Measurements from ENCODE around the gene PAPPA2. TPM values are rescaled to one million over a fixed set of nuclear protein-coding genes. Genes with fewer than 3 reads are reported as not detected.
"Not testable (repeated sequence)": the region's sequence is repeated elsewhere in the genome, so short reads cannot be mapped to it uniquely, and the experiment has no call there.

The PAPPA2 gene
- total RNA-seq, 1 donor from 2014 or later = not detected

DNA sequence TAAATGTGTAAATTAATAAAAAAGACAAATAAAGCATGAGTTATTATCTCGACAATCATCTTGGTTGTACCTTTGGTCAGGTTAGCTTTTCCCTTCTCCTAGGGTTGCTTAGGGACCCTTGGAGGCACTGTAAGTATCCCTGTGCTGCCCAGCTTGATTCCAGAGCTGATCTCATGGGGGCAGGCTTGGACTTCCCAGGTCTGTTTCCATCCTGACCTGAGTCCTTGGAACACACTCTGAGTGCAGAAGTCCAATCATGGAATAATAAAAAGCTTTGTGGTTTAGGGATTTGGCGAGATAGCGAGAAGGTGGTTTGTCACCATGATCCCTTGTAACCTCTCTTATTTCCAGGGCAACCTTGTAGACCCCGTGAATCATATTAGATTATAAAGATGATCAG, 18.7 kb upstream of the PAPPA2 start:
- Mint-ChIP-seq H3K36me3 (ENCODE audit: low read depth) (no peaks in the 10 kb centered on the region), H3K4me3 (no peak overlapping the region), H3K4me1 (no peaks in the 10 kb centered on the region), H3K27me3 (peaks cover 5% of the 10 kb centered on the region), H3K27ac (no peak overlapping the region), H3K9me3 (no peaks in the 10 kb centered on the region)
- ChIA-PET POLR2A (no interaction called here), CTCF (no interaction called here)
- intact Hi-C loops (cut with micrococcal nuclease) = no loop called here
- DNase-seq = no peak
- no peak for TF ChIP-seq CTCF (IDR thresholded peaks at IDR 0.05)
- ATAC-seq (ENCODE audit: low read depth) = no peak

GRCh38 chr1:176445402-176445801, 17.6 kb upstream of the PAPPA2 start:
- no peak for TF ChIP-seq CTCF (IDR thresholded peaks at IDR 0.05)
- Mint-ChIP-seq H3K4me3 (no peak overlapping the region), H3K4me1 (no peaks in the 10 kb centered on the region), H3K27me3 (peaks cover 5% of the 10 kb centered on the region), H3K9me3 (no peaks in the 10 kb centered on the region), H3K36me3 (ENCODE audit: low read depth) (no peaks in the 10 kb centered on the region), H3K27ac (no peak overlapping the region)
- ATAC-seq (ENCODE audit: low read depth) (no peak), DNase-seq (no peak)
- ChIA-PET CTCF (no interaction called here), POLR2A (no interaction called here)
- intact Hi-C loops (cut with micrococcal nuclease) = no loop called here

- CTCF ChIA-PET = no interaction called here
Measured at GRCh38 chr1:176448340-176448739, 14.6 kb upstream of the PAPPA2 start.

GRCh38 chr1:176450526-176450925, 12.4 kb upstream of the PAPPA2 start:
- DNase-seq (no peak), ATAC-seq (ENCODE audit: low read depth) (no peak)
- ChIA-PET CTCF (no interaction called here), POLR2A (no interaction called here)
- no peak for TF ChIP-seq CTCF (IDR thresholded peaks at IDR 0.05)
- Mint-ChIP-seq H3K27me3 (peaks cover 4% of the 10 kb centered on the region), H3K4me1 (no peaks in the 10 kb centered on the region), H3K4me3 (no peak overlapping the region), H3K36me3 (ENCODE audit: low read depth) (no peaks in the 10 kb centered on the region), H3K27ac (no peak overlapping the region), H3K9me3 (peaks cover 3% of the 10 kb centered on the region)
- intact Hi-C loops (cut with micrococcal nuclease) = no loop called here

More at GRCh38 chr1:176448340-176448739, 14.6 kb upstream of the PAPPA2 start:
- intact Hi-C loops (cut with micrococcal nuclease) = no loop called here
- POLR2A ChIA-PET = no interaction called here
- H3K9me3 Mint-ChIP-seq = peaks cover 3% of the 10 kb centered on the region
- H3K27me3 Mint-ChIP-seq = peaks cover 5% of the 10 kb centered on the region
- no peak for DNase-seq
- no peak overlapping the region for H3K27ac Mint-ChIP-seq
- H3K4me1 Mint-ChIP-seq = no peaks in the 10 kb centered on the region
- no peak overlapping the region for H3K4me3 Mint-ChIP-seq
- H3K36me3 Mint-ChIP-seq (ENCODE audit: low read depth) = no peaks in the 10 kb centered on the region
- ATAC-seq (ENCODE audit: low read depth) = no peak
- TF ChIP-seq CTCF (IDR thresholded peaks at IDR 0.05) = no peak

- H3K4me1 Mint-ChIP-seq; H3K9me3 Mint-ChIP-seq; DNase-seq; H3K4me3 Mint-ChIP-seq; POLR2A ChIA-PET; ATAC-seq (ENCODE audit: low read depth); intact Hi-C loops (cut with micrococcal nuclease); H3K27me3 Mint-ChIP-seq; CTCF ChIA-PET; H3K27ac Mint-ChIP-seq; H3K36me3 Mint-ChIP-seq (ENCODE audit: low read depth): not testable (repeated sequence)
Measured at GRCh38 chr1:176451741-176452140, 11.2 kb upstream of the PAPPA2 start.

DNA sequence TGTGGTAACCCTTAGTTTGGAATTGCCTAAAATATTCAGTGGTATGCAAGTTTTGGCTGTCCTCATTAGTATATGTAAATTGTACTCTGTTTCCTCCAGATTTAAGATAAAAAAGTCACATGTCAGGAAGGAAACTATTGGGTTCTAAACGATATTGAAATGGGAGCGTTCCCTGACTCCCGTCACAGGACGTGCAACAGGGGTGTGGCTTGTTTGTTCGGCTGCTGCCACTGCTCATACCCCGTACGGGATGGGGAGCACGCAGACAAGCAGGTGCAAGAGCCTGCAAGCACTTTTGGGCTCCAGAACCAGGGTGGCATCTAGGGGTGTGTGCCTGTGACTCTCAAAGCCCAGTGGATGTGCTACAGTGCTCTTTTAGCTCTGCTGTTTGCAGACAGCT, 6.2 kb upstream of the PAPPA2 start:
- no peaks in the 10 kb centered on the region for H3K27me3 Mint-ChIP-seq
- H3K4me3 Mint-ChIP-seq = no peak overlapping the region
- H3K4me1 Mint-ChIP-seq = no peaks in the 10 kb centered on the region
- no peak for TF ChIP-seq CTCF (IDR thresholded peaks at IDR 0.05)
- intact Hi-C loops (cut with micrococcal nuclease) = no loop called here
- peaks cover 3% of the 10 kb centered on the region for H3K9me3 Mint-ChIP-seq
- ATAC-seq (ENCODE audit: low read depth) = no peak
- no peaks in the 10 kb centered on the region for H3K36me3 Mint-ChIP-seq (ENCODE audit: low read depth)
- CTCF ChIA-PET = no interaction called here
- H3K27ac Mint-ChIP-seq = no peak overlapping the region
- DNase-seq = no peak
- POLR2A ChIA-PET = no interaction called here
